Common myeloid progenitor, CD34-positive (primary cell): ENCODE results near the gene TJP3.

Source experiments
- CTCF ChIA-PET: fragments of 350-600 bp; sonication (Branson Sonifier 250); formaldehyde crosslinking; loops from one replicate; lab custom pipeline; 2021; ENCODE audit warnings: antibody characterized with exemption; lab: Charles Lee
- POLR2A ChIA-PET: fragments of 350-600 bp; sonication (Branson Sonifier 250); formaldehyde crosslinking; loops from one replicate; lab custom pipeline; 2021; ENCODE audit warnings: antibody characterized with exemption; lab: Charles Lee
- DNase-seq, 3 donors: peaks; one replicate each; pipeline versions ENCODE4 v3.0.0 to v3.0.0-alpha.2; 2013
- H3K27ac ChIP-seq, 2 experiments: 1 replicate in 1 of 2; 2 replicates in 1 of 2; pipeline ENCODE4 v1.7.0; 2013; ENCODE audit warnings: inconsistent platforms in 2 of 2, low read length in 2 of 2, mild to moderate bottlenecking in 2 of 2, low read depth in 1 of 2, moderate library complexity in 1 of 2; ENCODE audit not compliant: severe bottlenecking in 2 of 2, insufficient read depth in 1 of 2, poor library complexity in 1 of 2
- H3K27me3 ChIP-seq, 5 experiments: replicated peaks in 2 of 5; 1 replicate in 3 of 5; 2 replicates in 2 of 5; pipeline versions ENCODE4 v1.6.1 to v1.7.0; 2013; ENCODE audit warnings: low read length in 4 of 5, mild to moderate bottlenecking in 2 of 5, moderate library complexity in 2 of 5, inconsistent platforms in 1 of 5; ENCODE audit not compliant: insufficient read depth in 5 of 5, control insufficient read depth in 4 of 5
- H3K36me3 ChIP-seq, 4 experiments: 1 replicate in 2 of 4; 2 replicates in 2 of 4; pipeline versions ENCODE4 v1.6.1 to v1.7.0; 2013; ENCODE audit warnings: low read length in 3 of 4, control low read depth in 1 of 4, mild to moderate bottlenecking in 1 of 4; ENCODE audit not compliant: control insufficient read depth in 4 of 4, insufficient read depth in 4 of 4
- H3K4me1 ChIP-seq, 4 experiments: 1 replicate in 3 of 4; 2 replicates in 1 of 4; pipeline versions ENCODE4 v1.6.1 to v1.7.1; 2013; ENCODE audit warnings: low read length in 3 of 4, mild to moderate bottlenecking in 3 of 4, control low read depth in 1 of 4, inconsistent platforms in 1 of 4, moderate library complexity in 1 of 4; ENCODE audit not compliant: control insufficient read depth in 4 of 4, insufficient read depth in 4 of 4; ENCODE audit errors: control extremely low read depth in 1 of 4
- H3K4me3 ChIP-seq, 7 experiments: 1 replicate in 4 of 7; 2 replicates in 3 of 7; pipeline versions ENCODE4 v1.5.1 to v1.7.0; 2013; ENCODE audit warnings: mild to moderate bottlenecking in 7 of 7, low read length in 6 of 7, moderate library complexity in 6 of 7, inconsistent platforms in 2 of 7, low read depth in 2 of 7, control low read depth in 1 of 7; ENCODE audit not compliant: insufficient read depth in 4 of 7, control insufficient read depth in 1 of 7; ENCODE audit errors: extremely low read depth in 1 of 7
- H3K9me3 ChIP-seq, 5 experiments: 1 replicate in 4 of 5; 2 replicates in 1 of 5; pipeline versions ENCODE4 v1.6.1 to v1.7.1; 2013; ENCODE audit warnings: low read length in 4 of 5, mild to moderate bottlenecking in 2 of 5, inconsistent platforms in 1 of 5, low read depth in 1 of 5, moderate library complexity in 1 of 5; ENCODE audit not compliant: control insufficient read depth in 4 of 5, insufficient read depth in 2 of 5; ENCODE audit errors: control extremely low read depth in 1 of 5
- WGBS: methylation state at CpG from one replicate; pipeline ENCODE4 v1.1.5; 2013; ENCODE audit not compliant: insufficient coverage; 5-methylcytosine and 5-hydroxymethylcytosine counted together

The TJP3 gene

GRCh38 chr19:3768015-3768747, 60.0 kb downstream of the TJP3 start:
- no peaks in the 10 kb centered on the region for H3K9me3 ChIP-seq
- ChIA-PET CTCF (interaction anchor here (1.1 kb wide), 1 partner anchor 12 kb away, joined by 3 read pairs; no protein-coding TSS in a partner anchor), POLR2A (no interaction called here)
- H3K36me3 ChIP-seq = peaks cover 0 to 31% (median 26%) of the 10 kb centered on the region in 4 experiments
- H3K4me3 ChIP-seq = no peak overlapping the region
- no peaks in the 10 kb centered on the region for H3K27me3 ChIP-seq
- 93% methylated on average over 14 of the region's 25 CpGs for WGBS
- no peak overlapping the region for H3K27ac ChIP-seq
- peaks cover 0 to 4% (median 2%) of the 10 kb centered on the region in 4 experiments for H3K4me1 ChIP-seq
- no peak for DNase-seq

- 84% methylated on average over 6 of the region's 7 CpGs for WGBS
- Histone ChIP-seq H3K4me1 (no peaks in the 10 kb centered on the region), H3K27ac (no peak overlapping the region), H3K36me3 (peaks cover 0 to 31% (median 26%) of the 10 kb centered on the region in 4 experiments), H3K9me3 (no peaks in the 10 kb centered on the region), H3K4me3 (no peak overlapping the region), H3K27me3 (no peaks in the 10 kb centered on the region)
- CTCF ChIA-PET = no interaction called here
- POLR2A ChIA-PET = no interaction called here
- no peak for DNase-seq
Measured at GRCh38 chr19:3768748-3769099, 60.5 kb downstream of the TJP3 start.

DNA sequence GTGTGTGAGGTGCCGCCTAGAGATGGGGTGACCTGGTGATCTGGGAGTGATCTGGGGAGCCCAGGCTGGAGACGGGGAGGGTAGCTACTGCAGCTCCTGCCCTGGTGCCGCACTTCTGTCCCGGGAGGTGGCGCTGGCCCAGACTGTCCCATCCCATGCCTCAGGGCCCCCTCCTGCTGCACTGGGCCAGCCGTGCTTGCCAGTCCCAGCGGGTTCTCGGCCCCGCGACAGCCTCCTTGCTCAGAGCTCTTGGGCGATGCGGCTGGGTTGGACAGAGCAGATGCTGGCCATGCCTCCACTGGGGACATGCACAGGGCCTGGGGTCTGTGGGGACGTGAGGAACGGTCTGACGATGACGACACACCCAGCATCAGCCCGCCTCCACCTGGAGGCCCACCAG, 61.3 kb downstream of the TJP3 start:
- H3K4me3 ChIP-seq = no peak overlapping the region
- ChIA-PET POLR2A (no interaction called here), CTCF (interaction anchor here (2.0 kb wide), 1 partner anchor 10 kb away, joined by 5 read pairs; no protein-coding TSS in a partner anchor)
- H3K36me3 ChIP-seq = peaks cover 0 to 31% (median 26%) of the 10 kb centered on the region in 4 experiments
- no peaks in the 10 kb centered on the region for H3K4me1 ChIP-seq
- H3K27ac ChIP-seq = no peak overlapping the region
- no peaks in the 10 kb centered on the region for H3K27me3 ChIP-seq
- 95% methylated on average over 17 of the region's 17 CpGs for WGBS
- no peaks in the 10 kb centered on the region for H3K9me3 ChIP-seq
- no peak for DNase-seq

DNA sequence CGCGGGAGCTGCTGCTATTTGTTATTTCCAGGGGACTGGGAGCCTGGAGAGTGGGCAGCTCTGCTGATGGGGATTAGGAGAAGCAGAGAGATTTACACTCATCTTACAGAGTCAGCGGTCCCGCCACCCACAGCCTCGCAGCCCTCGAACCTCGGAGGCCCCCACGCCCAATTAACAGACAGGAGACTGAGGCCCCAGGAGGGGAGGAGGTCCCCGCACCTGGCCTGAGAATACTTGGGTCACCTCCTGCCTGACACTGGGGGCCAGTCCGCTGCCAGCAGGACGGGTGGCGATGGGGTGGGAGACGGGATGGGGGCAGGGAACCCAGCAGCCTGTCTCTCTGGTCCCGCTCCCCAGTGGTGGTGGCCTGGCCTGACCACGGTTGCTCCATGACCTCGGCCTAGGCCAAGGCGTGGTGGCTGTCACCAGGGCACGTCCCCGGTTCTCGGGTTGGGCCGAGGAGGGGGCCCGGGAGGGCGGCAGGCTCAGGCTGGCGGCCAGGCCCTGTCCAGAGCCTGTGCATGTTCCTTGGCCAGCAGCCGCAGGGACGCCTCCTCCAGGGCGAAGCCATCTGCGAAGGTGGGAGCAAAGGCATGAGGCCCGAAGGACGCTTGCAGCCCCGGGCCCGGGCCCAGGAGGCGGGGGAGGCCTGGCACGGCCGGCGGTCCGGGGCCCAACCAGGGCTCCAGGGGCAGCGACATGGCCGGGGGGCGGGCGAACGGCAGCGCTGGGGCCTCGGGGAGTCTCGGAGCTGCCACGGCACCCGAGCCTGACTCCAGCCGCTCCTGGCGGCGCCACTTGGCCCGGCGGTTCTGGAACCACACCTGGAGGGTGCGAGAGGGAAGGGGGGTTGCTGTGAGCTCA, 62.2 kb downstream of the TJP3 start:
- H3K27me3 ChIP-seq = no peaks in the 10 kb centered on the region
- no peaks in the 10 kb centered on the region for H3K4me1 ChIP-seq
- no peak for DNase-seq
- POLR2A ChIA-PET = interaction anchor here (0.9 kb wide), 1 partner anchor 8 kb away, joined by 4 read pairs; the partner anchor contains the start of gene MRPL54
- CTCF ChIA-PET = interaction anchor here (2.0 kb wide), 1 partner anchor 9 kb away, joined by 5 read pairs; no protein-coding TSS in a partner anchor
- WGBS = 97% methylated on average over 49 of the region's 53 CpGs
- no peak overlapping the region for H3K4me3 ChIP-seq
- peaks cover 0 to 27% (median 22%) of the 10 kb centered on the region in 4 experiments for H3K36me3 ChIP-seq
- no peaks in the 10 kb centered on the region for H3K9me3 ChIP-seq
- H3K27ac ChIP-seq = no peak overlapping the region

DNA sequence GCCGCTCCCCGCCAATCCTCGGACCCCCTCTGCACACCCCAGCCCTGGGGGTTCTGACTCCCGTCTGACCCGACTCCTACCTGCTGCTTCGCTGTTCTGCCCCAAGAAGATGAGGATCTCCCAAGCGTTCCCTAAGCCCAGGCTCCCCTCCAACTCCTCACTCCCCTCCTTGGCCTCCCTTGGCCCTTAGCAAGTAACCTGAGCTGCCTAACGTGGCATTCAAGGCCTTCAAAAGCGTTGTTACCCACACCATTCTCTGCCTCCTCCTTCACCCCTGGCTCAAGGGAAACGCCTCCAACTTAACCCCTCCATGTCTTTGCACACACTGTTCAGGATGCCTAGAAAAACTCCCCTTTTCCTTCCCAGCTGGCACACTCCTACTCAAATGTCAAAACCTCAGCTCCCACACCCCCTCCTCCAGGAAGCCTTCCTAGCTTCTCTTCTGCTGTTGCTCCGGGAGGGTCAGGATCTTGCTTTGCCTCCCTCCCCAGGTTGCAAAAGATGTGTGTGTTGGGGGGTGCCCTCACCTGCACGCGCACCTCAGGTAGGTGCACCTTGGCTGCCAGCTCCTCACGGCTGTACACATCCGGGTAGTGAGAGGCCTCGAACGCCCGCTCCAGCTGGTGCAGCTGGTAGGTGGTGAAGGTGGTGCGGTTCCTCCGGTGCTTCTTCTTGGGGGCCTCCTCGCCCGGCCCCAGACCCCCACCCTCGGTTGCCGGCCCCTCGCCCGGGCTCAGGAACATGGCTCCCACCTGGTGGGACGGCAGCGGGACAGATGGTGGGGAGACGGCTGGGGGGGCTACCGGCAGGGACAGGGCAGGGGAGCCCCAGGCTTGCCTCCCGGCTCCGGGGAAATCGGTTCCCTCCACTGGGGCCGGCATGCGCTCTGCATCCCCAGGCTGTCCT, 63.1 kb downstream of the TJP3 start:
- no peak for DNase-seq
- ChIA-PET CTCF (interaction anchor here (1.5 to 2.0 kb wide), 2 partner anchors 9 kb away, joined by 4 to 5 read pairs; partner anchors contain the start of genes APBA3 and MRPL54), POLR2A (interaction anchor here (0.9 kb wide), 1 partner anchor 8 kb away, joined by 4 read pairs; the partner anchor contains the start of gene MRPL54)
- no peaks in the 10 kb centered on the region for H3K4me1 ChIP-seq
- peaks cover 0 to 25% (median 20%) of the 10 kb centered on the region in 4 experiments for H3K36me3 ChIP-seq
- H3K27me3 ChIP-seq = no peaks in the 10 kb centered on the region
- H3K27ac ChIP-seq = no peak overlapping the region
- WGBS = 94% methylated on average over 16 of the region's 35 CpGs
- no peaks in the 10 kb centered on the region for H3K9me3 ChIP-seq
- H3K4me3 ChIP-seq = no peak overlapping the region

DNA sequence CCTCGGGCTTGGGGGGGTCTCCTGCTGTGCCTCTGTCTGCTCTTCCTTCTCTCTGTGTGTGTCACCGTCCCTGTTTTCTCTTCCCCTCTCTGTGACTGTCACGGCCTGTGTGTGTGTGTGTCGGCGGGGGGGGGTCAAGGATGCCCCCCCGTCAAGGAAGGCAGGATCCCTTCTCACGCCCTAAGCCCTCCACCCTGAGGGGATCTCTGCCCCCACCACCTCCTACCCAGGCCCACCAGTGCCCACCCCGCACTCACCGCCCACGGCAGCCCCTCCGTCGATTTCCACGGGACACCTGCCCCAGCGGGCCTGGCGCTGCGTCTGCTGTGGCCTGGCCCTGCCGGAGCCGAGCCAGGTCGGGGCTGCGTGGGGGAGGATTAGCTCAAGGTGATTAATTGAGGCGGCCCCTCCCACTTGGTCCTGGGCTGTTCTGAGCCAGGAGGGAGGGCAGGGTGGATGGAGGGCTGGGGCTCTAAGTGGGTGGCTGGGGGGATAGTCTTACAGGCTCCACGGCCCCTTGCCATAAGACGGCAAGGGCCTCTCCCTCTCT, 63.8 kb downstream of the TJP3 start, which contains the start of gene RAX2:
Gene RAX2 (minus strand): TSS at position 323 of the 550 bp plus-strand sequence. CDS start 486 bp downstream, outside the sequence.
- CTCF ChIA-PET = interaction anchor here (1.5 kb wide), 2 partner anchors 8 to 10 kb away, joined by 4 to 5 read pairs; partner anchors contain the start of genes APBA3 and MRPL54
- WGBS = 79% methylated on average over 16 of the region's 23 CpGs
- DNase-seq = no peak
- POLR2A ChIA-PET = no interaction called here
- Histone ChIP-seq H3K4me3 (no peak within 1 kb of the TSS), H3K27ac (no peak within 1 kb of the TSS), H3K9me3 (no peaks in the 10 kb centered on the region), H3K27me3 (no peaks in the 10 kb centered on the region), H3K36me3 (peaks cover 0 to 20% (median 14%) of the 10 kb centered on the region in 4 experiments), H3K4me1 (no peaks in the 10 kb centered on the region)
